IPS-18c (cell line): ENCODE measurements around the gene PLEKHN1.

Source experiments
- H3K4me3 ChIP-seq: 2 replicates; pipeline ENCODE4 v1.7.0; 2013; ENCODE audit warnings: low read depth, mild to moderate bottlenecking, low read length, moderate library complexity; ENCODE audit not compliant: insufficient read depth
- H3K9me3 ChIP-seq: one replicate; pipeline ENCODE4 v1.6.1; 2013; ENCODE audit warnings: mild to moderate bottlenecking, low read length, moderate library complexity; ENCODE audit not compliant: control insufficient read depth, insufficient read depth

PLEKHN1 gene

GRCh38 chr1:927748-928147, 38.5 kb upstream of the PLEKHN1 start:
- H3K4me3 ChIP-seq, result no peak overlapping the region
- H3K9me3 ChIP-seq, result no peaks in the 10 kb centered on the region

GRCh38 chr1:928825-929661, 37.2 kb upstream of the PLEKHN1 start:
- no peak overlapping the region for H3K4me3 ChIP-seq

GRCh38 chr1:929712-930632, 36.3 kb upstream of the PLEKHN1 start:
- Histone ChIP-seq H3K4me3 (no peak overlapping the region), H3K9me3 (no peaks in the 10 kb centered on the region)

More at GRCh38 chr1:928825-929661, 37.2 kb upstream of the PLEKHN1 start:
- no peaks in the 10 kb centered on the region for H3K9me3 ChIP-seq

GRCh38 chr1:930633-931138, 35.6 kb upstream of the PLEKHN1 start:
- Histone ChIP-seq H3K9me3 (no peaks in the 10 kb centered on the region), H3K4me3 (no peak overlapping the region)

- no peaks in the 10 kb centered on the region for H3K9me3 ChIP-seq
- no peak overlapping the region for H3K4me3 ChIP-seq
Observed at GRCh38 chr1:931380-932172, 34.7 kb upstream of the PLEKHN1 start.

- no peaks in the 10 kb centered on the region for H3K9me3 ChIP-seq
Observed at GRCh38 chr1:932173-932510, 34.1 kb upstream of the PLEKHN1 start.

GRCh38 chr1:932776-933602, 33.3 kb upstream of the PLEKHN1 start:
- no peaks in the 10 kb centered on the region for H3K9me3 ChIP-seq
- H3K4me3 ChIP-seq, result no peak overlapping the region

More at GRCh38 chr1:932173-932510, 34.1 kb upstream of the PLEKHN1 start:
- H3K4me3 ChIP-seq, result no peak overlapping the region

- H3K9me3 ChIP-seq, result no peaks in the 10 kb centered on the region
- no peak overlapping the region for H3K4me3 ChIP-seq
Observed at GRCh38 chr1:933603-933940, 32.7 kb upstream of the PLEKHN1 start.

- Histone ChIP-seq H3K4me3 (peak overlapping the region; percentile 34), H3K9me3 (no peaks in the 10 kb centered on the region)
Observed at GRCh38 chr1:934991-935750, 31.1 kb upstream of the PLEKHN1 start.

- no peaks in the 10 kb centered on the region for H3K9me3 ChIP-seq
- H3K4me3 ChIP-seq, result peak overlapping the region; percentile 34; the same call in 1 of the 2 replicates
Observed at GRCh38 chr1:935751-936231, 30.5 kb upstream of the PLEKHN1 start.

- Histone ChIP-seq H3K9me3 (no peaks in the 10 kb centered on the region), H3K4me3 (no peak overlapping the region)
Observed at GRCh38 chr1:936348-937264, 29.7 kb upstream of the PLEKHN1 start.

- Histone ChIP-seq H3K9me3 (no peaks in the 10 kb centered on the region), H3K4me3 (no peak overlapping the region)
Observed at GRCh38 chr1:937521-937920, 28.8 kb upstream of the PLEKHN1 start.

GRCh38 chr1:938088-938683, 28.1 kb upstream of the PLEKHN1 start:
- no peaks in the 10 kb centered on the region for H3K9me3 ChIP-seq

GRCh38 chr1:938711-939489, 27.4 kb upstream of the PLEKHN1 start:
- no peak overlapping the region for H3K4me3 ChIP-seq

More at GRCh38 chr1:938088-938683, 28.1 kb upstream of the PLEKHN1 start:
- H3K4me3 ChIP-seq, result no peak overlapping the region

More at GRCh38 chr1:938711-939489, 27.4 kb upstream of the PLEKHN1 start:
- no peaks in the 10 kb centered on the region for H3K9me3 ChIP-seq
